Thyroid gland (tissue), 4 donors: ENCODE results near the gene REXO4. TPM values are rescaled to one million over a fixed set of nuclear protein-coding genes. Genes with fewer than 3 reads are reported as not detected.

ENCODE experiments used
- DNase-seq, 2 donors: peaks; one replicate each; pipeline ENCODE4 v3.0.0-alpha.2; 2019
- H3K27ac ChIP-seq, 3 donors: fragments of 200-600 bp; sonication (generic); 1 replicate in 2 of 3; 2 replicates in 1 of 3; pipeline ENCODE4 v1.5.1; 2016 to 2019; ENCODE audit warnings: mild to moderate bottlenecking in 1 of 3, moderate library complexity in 1 of 3
- H3K27me3 ChIP-seq: fragments of 200-600 bp; sonication (generic); one replicate; pipeline ENCODE4 v1.5.1; 2019
- H3K36me3 ChIP-seq, 2 donors: fragments of 200-600 bp; sonication (generic); one replicate each; pipeline ENCODE4 v1.5.1; 2016 to 2019
- H3K4me1 ChIP-seq, 2 donors: fragments of 200-600 bp; sonication (generic); one replicate each; pipeline ENCODE4 v1.5.1; 2017 to 2019
- H3K4me3 ChIP-seq, 3 donors: fragments of 200-600 bp; sonication (generic); replicated peaks in 1 of 3; 1 replicate in 2 of 3; 2 replicates in 1 of 3; pipeline ENCODE4 v1.5.1; 2016; ENCODE audit warnings: mild to moderate bottlenecking in 1 of 3
- H3K9me3 ChIP-seq: fragments of 200-600 bp; sonication (generic); one replicate; pipeline ENCODE4 v1.5.1; 2017
- POLR2A ChIP-seq, 2 donors: fragments of 450-650 bp; IDR thresholded peaks; one replicate each; pipeline ENCODE4 v1.6.1; 2017; ENCODE audit warnings: antibody characterized with exemption in 2 of 2, mild to moderate bottlenecking in 2 of 2, moderate library complexity in 1 of 2
- WGBS, 2 donors: methylation state at CpG; one replicate each; pipeline ENCODE4 v1.1.5; 2017; 5-methylcytosine and 5-hydroxymethylcytosine counted together
- intact Hi-C: fragments of 100-400 bp; cut with DNase I; formaldehyde crosslinking; loops from one replicate; pipeline ENCODE4 v1.15.1; 2023
- total RNA-seq, 4 donors: library from RNA; depleted of rRNA; stranded (reverse); fragments of >200 nt; gene quantifications; one replicate each; pipeline ENCODE4 v1.2.3, GENCODE V29; 2016
- TF ChIP-seq, protein P1 (sequence below), 6 experiments: fragments of 200-600 bp in 3 of 6; fragments of 450-650 bp in 3 of 6; sonication (generic) in 3 of 6; IDR thresholded peaks; one replicate each; pipeline ENCODE4 v1.5.1; 2016 to 2019; ENCODE audit warnings: antibody characterized with exemption in 6 of 6, mild to moderate bottlenecking in 2 of 6, inconsistent platforms in 1 of 6, moderate library complexity in 1 of 6

The REXO4 gene
- total RNA-seq, 4 donors from 2014 or later: 16.0 to 21.9 (median 19.0) TPM

GRCh38 chr9:133415170-133415569 lies 2.6 kb downstream of the REXO4 start:
- DNase-seq: no peak
- no peaks in the 10 kb centered on the region for H3K27me3 ChIP-seq
- intact Hi-C loops: no loop called here
- H3K4me3 ChIP-seq: no peak overlapping the region
- 81 to 84% methylated on average over 1 of the region's 1 CpG for WGBS, 2 donors
- H3K27ac ChIP-seq: no peak overlapping the region
- peaks cover 9 to 34% of the 10 kb centered on the region in 2 donors for H3K36me3 ChIP-seq
- TF ChIP-seq, protein P1, sequence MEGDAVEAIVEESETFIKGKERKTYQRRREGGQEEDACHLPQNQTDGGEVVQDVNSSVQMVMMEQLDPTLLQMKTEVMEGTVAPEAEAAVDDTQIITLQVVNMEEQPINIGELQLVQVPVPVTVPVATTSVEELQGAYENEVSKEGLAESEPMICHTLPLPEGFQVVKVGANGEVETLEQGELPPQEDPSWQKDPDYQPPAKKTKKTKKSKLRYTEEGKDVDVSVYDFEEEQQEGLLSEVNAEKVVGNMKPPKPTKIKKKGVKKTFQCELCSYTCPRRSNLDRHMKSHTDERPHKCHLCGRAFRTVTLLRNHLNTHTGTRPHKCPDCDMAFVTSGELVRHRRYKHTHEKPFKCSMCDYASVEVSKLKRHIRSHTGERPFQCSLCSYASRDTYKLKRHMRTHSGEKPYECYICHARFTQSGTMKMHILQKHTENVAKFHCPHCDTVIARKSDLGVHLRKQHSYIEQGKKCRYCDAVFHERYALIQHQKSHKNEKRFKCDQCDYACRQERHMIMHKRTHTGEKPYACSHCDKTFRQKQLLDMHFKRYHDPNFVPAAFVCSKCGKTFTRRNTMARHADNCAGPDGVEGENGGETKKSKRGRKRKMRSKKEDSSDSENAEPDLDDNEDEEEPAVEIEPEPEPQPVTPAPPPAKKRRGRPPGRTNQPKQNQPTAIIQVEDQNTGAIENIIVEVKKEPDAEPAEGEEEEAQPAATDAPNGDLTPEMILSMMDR (IDR thresholded peaks at IDR 0.05): no peak
- TF ChIP-seq POLR2A (IDR thresholded peaks at IDR 0.05): no peak
- no peaks in the 10 kb centered on the region for H3K9me3 ChIP-seq
- peaks cover 11 to 12% of the 10 kb centered on the region in 2 donors for H3K4me1 ChIP-seq

DNA sequence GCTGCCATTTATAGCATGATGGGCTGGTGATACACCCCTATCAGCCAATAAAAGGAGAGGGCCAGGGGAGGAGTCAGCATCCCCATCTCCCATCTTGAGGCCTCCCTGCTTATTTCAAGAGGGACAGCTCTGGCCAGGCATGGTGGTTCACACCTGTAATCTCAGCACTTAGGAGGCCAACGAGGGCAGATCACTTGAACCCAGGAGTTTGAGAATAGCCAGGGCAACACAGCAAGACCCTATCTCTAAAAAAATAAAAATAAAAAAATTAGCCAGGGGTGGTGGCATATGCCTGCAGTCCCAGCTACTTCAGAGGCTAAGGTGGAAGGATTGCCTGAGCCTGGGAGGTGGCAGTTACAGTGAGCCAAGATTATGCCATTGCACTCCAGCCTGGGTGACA lies 9.8 kb downstream of the REXO4 start:
- H3K4me1 ChIP-seq: no peaks in the 10 kb centered on the region
- no peak overlapping the region for H3K4me3 ChIP-seq
- WGBS, 2 donors: 87 to 92% methylated on average over 1 of the region's 1 CpG
- no peaks in the 10 kb centered on the region for H3K27me3 ChIP-seq
- H3K9me3 ChIP-seq: no peaks in the 10 kb centered on the region
- TF ChIP-seq POLR2A (IDR thresholded peaks at IDR 0.05): no peak
- TF ChIP-seq, protein P1 (IDR thresholded peaks at IDR 0.05): no peak
- no peak for DNase-seq
- intact Hi-C loops: no loop called here
- H3K36me3 ChIP-seq: peaks cover 22 to 62% of the 10 kb centered on the region in 2 donors
- H3K27ac ChIP-seq: no peak overlapping the region

DNA sequence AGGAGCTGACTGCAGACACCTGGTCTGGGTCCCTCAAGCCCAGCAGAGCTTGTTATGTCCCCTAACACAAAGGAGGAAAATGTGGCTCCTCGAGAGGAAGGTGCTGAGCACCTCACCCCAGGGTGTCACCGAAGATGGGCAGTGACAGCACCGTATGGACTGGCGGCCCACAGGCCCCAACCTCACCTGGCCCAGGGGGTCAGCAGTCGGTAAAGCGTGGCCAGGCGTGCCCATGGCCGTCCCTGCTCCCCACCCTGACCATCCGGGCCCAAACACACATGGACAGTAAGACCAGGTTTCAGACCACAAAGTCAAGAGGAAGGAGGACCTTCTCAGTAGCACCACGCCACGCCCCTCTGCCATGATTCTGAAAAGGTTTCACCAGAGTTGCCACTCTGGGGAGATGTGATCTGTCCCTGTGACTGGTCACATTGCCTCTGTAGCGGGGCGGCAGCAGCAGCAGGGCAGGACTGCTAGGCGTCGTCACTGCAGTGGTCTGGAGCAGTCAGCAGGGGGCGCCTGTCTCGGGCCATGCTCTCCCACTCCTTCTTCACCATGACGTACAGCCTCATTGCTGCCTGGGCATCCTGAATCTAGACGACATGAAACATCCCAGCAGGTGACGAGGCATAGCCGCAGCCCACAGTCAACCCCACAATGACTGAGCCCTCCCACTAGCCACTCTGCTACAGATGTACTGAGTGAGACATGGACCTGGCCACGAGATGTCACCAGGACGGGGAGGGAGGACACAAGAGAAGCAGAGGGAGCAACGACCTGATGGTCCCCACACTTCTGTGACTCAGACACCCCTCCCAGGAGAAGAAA lies 11.1 kb downstream of the REXO4 start:
- H3K27ac ChIP-seq: no peak overlapping the region
- H3K9me3 ChIP-seq: no peaks in the 10 kb centered on the region
- peaks cover 22 to 50% of the 10 kb centered on the region in 2 donors for H3K36me3 ChIP-seq
- no peaks in the 10 kb centered on the region for H3K27me3 ChIP-seq
- intact Hi-C loops: no loop called here
- no peaks in the 10 kb centered on the region for H3K4me1 ChIP-seq
- peak; percentile 67 to 71 for DNase-seq
- no peak for TF ChIP-seq POLR2A (IDR thresholded peaks at IDR 0.05)
- TF ChIP-seq, protein P1 (IDR thresholded peaks at IDR 0.05): peak; percentile 68 to 91 (median 77)
- H3K4me3 ChIP-seq: no peak overlapping the region
- WGBS, 2 donors: 57 to 67% methylated on average over 15 to 19 of the region's 24 CpGs

GRCh38 chr9:133405508-133406438 lies 12.0 kb downstream of the REXO4 start:
- no peak for DNase-seq
- Histone ChIP-seq H3K27me3 (no peaks in the 10 kb centered on the region), H3K4me1 (no peaks in the 10 kb centered on the region), H3K4me3 (no peak overlapping the region), H3K9me3 (no peaks in the 10 kb centered on the region), H3K36me3 (peaks cover 18 to 41% of the 10 kb centered on the region in 2 donors), H3K27ac (no peak overlapping the region)
- TF ChIP-seq, protein P1 (IDR thresholded peaks at IDR 0.05): no peak
- no peak for TF ChIP-seq POLR2A (IDR thresholded peaks at IDR 0.05)
- intact Hi-C loops: no loop called here
- 78 to 85% methylated on average over 16 to 18 of the region's 19 CpGs for WGBS, 2 donors
